Keratinocyte (primary cell): ENCODE measurements around the gene LMNA.

Experiments used
- CTCF ChIP-seq, 3 experiments: IDR thresholded peaks in 1 of 3; conservative IDR thresholded peaks in 1 of 3; optimal IDR thresholded peaks in 1 of 3; 2 replicates in 2 of 3; 3 replicates in 1 of 3; pipeline versions ENCODE3 to v1.5.1; 2011; ENCODE audit warnings: low read length in 3 of 3, mild to moderate bottlenecking in 3 of 3, moderate library complexity in 2 of 3, control low read depth in 1 of 3, inconsistent platforms in 1 of 3; ENCODE audit not compliant: insufficient read depth in 2 of 3; ENCODE audit errors: extremely low read depth in 1 of 3
- EZH2 ChIP-seq: IDR thresholded peaks from one replicate; pipeline ENCODE4 v1.6.1; 2012; ENCODE audit warnings: inconsistent platforms, mild to moderate bottlenecking, low read length, moderate library complexity

- TF ChIP-seq CTCF (optimal IDR thresholded peaks at IDR 0.05 in 1 of 3, IDR thresholded peaks at IDR 0.05 in 1 of 3, conservative IDR thresholded peaks at IDR 0.05 in 1 of 3; ENCODE audit: extremely low read depth in 1 of 3, insufficient read depth in 2 of 3, low read length in 3 of 3), result no peak
- no peak for TF ChIP-seq EZH2
Observed at GRCh38 chr1:156097499-156098178, 16.9 kb upstream of the LMNA start.
